Neural progenitor cell (in vitro differentiated cells): ENCODE results near the gene ANK3.

Source experiments
- EZH2 ChIP-seq: fragments of 200-600 bp; sonication (generic); IDR thresholded peaks from 2 replicates; pipeline ENCODE4 v1.6.1; 2017; ENCODE audit warnings: antibody characterized with exemption, mild to moderate bottlenecking, moderate library complexity
- EZH2phosphoT487 ChIP-seq: fragments of 200-600 bp; sonication (generic); IDR thresholded peaks from 2 replicates; pipeline ENCODE4 v1.6.1; 2017; ENCODE audit warnings: antibody characterized with exemption

DNA sequence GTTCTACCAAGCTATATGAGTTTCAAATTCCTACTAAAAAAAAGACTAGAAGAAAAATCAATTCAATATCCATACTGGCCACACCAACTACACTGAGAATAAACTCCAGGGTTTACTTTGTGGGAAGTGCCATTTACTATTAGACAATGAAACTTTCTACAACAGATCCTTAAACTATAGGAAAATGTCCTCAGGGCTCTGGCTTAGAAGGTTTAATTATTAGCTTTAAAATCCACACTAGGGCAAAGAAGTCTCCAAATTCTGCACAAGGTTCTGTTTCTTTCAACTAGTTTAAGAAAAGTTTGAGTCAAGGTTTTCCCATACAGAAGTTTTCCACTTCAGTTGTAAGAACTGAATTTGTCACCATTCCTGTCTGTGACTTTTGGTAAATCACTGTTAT is 251.6 kb downstream of the ANK3 start:
- TF ChIP-seq EZH2 (no peak), EZH2phosphoT487 (no peak)
